Coronary artery (tissue), 2 donors: Measurements from ENCODE around the gene OSBPL9.

ENCODE experiments used
- DNase-seq: peaks from one replicate; pipeline ENCODE4 v3.0.0-alpha.2; 2017; ENCODE audit warnings: low spot score
- H3K27ac ChIP-seq, 2 donors: fragments of 200-600 bp; sonication (generic); one replicate each; pipeline ENCODE4 v1.5.1; 2016 to 2019
- H3K4me3 ChIP-seq: fragments of 200-600 bp; sonication (generic); 2 replicates; pipeline ENCODE4 v1.5.1; 2016; ENCODE audit warnings: mild to moderate bottlenecking, moderate library complexity
- TF ChIP-seq, protein P1 (sequence below): fragments of 200-600 bp; sonication (generic); IDR thresholded peaks from one replicate; pipeline ENCODE4 v1.5.1; 2019; ENCODE audit warnings: antibody characterized with exemption

OSBPL9 gene

DNA sequence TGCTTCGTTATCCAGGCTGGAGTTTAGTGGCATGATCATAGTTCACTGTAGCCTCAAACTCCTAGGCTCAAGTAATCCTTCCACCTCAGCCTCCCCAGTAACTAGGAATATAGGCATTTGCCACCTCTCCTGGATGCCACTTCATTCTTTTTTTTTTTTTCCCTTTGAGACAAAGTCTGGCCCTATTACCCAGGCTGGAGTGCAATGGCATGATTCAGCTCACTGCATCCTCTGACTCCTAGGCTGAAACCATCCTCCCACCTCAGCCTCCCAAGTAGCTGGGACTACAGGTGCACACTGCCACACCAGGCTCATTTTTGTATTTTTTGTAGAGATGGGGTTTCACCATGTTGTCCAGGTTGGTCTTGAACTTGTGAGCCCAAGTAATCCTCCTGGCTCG is 19.3 kb downstream of the OSBPL9 start:
- DNase-seq, result no peak
- TF ChIP-seq, protein P1, sequence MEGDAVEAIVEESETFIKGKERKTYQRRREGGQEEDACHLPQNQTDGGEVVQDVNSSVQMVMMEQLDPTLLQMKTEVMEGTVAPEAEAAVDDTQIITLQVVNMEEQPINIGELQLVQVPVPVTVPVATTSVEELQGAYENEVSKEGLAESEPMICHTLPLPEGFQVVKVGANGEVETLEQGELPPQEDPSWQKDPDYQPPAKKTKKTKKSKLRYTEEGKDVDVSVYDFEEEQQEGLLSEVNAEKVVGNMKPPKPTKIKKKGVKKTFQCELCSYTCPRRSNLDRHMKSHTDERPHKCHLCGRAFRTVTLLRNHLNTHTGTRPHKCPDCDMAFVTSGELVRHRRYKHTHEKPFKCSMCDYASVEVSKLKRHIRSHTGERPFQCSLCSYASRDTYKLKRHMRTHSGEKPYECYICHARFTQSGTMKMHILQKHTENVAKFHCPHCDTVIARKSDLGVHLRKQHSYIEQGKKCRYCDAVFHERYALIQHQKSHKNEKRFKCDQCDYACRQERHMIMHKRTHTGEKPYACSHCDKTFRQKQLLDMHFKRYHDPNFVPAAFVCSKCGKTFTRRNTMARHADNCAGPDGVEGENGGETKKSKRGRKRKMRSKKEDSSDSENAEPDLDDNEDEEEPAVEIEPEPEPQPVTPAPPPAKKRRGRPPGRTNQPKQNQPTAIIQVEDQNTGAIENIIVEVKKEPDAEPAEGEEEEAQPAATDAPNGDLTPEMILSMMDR, result no peak
- Histone ChIP-seq H3K27ac (peak overlapping the region; percentile 83 to 90), H3K4me3 (no peak overlapping the region)

DNA sequence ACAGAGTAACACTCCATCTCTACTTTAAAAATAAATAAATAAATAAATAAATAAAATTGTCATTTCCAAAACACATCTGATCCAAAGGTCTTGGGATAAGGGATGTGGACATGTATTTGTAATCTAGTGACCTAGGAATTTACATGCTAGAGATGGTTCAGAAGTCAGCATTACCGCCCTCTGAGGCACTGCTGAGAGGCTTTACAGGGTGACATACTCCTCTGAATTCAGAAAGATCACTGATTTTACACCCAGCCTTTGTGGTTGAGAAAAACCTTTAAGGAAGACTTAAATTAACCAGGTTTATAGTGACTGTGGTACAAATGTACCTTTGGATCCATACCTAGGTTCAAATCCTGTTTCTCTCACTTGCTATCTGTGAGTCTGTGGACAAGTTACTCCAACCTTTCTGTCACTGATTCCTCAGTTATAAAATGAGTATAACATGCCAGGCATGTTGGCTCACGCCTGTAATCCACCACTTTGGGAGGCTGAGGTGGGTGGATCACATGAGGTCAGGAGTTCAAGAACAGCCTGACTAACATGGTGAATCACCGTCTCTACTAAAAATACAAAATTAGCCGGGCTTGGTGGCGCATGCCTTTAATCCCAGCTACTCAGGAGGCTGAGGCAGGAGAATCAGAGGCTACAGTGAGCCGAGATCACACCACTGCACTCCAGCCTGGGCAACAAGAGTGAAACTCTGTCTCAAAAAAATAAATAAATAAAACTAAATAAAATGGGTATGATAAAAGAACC is 20.1 kb downstream of the OSBPL9 start:
- no peak overlapping the region for H3K4me3 ChIP-seq
- TF ChIP-seq, protein P1, result no peak
- DNase-seq, result peak; percentile 86
- H3K27ac ChIP-seq, result peak overlapping the region; percentile 83 to 90

DNA sequence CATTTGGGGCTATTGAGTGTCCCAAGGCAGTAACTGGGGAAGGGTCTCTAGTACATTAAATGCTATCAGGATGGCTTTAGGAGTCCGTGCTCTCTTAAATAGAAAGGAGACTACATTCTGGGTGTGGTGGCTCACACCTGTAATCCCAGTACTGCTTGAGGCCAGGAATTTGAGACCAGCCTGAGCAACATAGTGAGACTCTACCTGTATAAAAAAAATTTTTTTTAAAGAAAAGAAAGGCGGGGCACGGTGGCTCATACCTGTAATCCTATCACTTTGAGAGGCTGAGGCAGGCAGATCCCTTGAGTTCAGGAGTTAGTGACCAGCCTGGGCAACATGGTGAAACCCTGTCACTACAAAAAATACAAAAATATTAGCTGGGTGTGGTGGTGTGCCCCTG is 21.5 kb downstream of the OSBPL9 start:
- Histone ChIP-seq H3K27ac (peak overlapping the region; percentile 83 to 90), H3K4me3 (no peak overlapping the region)
- no peak for DNase-seq
- TF ChIP-seq, protein P1, result no peak

DNA sequence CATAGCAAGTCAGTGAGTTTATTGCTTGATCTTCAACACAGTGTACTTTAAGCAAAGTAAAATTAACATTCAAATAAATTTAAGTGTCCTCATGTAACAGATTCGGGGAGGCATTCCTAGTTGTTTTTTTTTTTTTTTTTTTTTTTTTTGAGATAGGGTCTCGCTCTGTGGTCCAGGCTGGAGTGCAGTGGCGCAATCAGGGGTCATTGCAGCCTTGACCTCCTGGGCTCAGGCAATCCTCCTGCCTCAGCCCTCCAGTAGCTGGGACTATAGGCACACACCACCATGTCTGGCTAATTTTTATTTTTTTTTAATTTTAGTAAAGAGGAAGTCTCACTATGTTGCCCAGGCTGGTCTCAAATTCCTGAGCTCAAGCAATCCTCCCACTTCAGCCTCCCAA is 22.8 kb downstream of the OSBPL9 start:
- Histone ChIP-seq H3K4me3 (no peak overlapping the region), H3K27ac (peak overlapping the region in 1 of 2 donors; percentile 44)
- no peak for DNase-seq
- TF ChIP-seq, protein P1, result no peak

DNA sequence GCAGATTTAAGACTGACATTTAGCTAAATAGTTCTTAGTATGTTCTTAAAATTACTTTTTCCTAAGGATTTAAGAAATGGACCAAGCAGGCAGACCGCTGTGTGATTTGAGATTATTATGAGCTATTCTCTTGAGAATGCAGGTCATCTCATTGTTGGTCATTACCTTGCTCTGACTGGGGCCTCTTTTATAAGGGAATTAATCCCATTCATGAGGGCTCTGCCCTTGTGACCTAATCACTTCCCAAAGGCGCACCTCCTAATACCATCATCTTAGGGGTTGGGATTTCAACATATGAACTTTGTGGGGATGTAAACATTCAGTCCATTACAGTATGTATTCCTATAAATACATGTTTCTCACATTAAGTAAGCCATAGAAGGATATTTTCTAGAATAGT is 24.2 kb downstream of the OSBPL9 start:
- Histone ChIP-seq H3K27ac (peak overlapping the region in 1 of 2 donors; percentile 14), H3K4me3 (no peak overlapping the region)
- TF ChIP-seq, protein P1, result no peak
- DNase-seq, result no peak

DNA sequence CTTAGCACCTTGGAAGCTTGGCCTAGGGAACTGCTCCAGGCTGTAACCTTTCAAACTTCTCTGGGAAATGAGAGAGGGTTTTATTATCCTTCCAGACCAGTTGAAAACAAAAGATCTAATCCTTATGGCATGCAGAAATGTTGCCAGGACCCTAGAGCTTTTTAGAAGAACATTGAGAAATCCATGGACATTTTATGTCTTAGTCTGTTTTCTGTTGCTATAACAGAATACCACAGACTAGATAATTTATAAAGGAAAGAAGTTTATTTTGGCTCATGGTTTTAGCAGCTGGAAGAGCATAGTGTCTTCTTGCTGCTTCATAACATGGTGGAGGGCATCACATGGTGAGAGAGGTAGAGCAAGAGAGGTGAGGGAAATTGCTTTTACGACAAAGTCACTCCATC is 25.8 kb downstream of the OSBPL9 start:
- no peak for DNase-seq
- no peak overlapping the region for H3K4me3 ChIP-seq
- H3K27ac ChIP-seq, result peak overlapping the region; percentile 84 to 85
- TF ChIP-seq, protein P1, result no peak

DNA sequence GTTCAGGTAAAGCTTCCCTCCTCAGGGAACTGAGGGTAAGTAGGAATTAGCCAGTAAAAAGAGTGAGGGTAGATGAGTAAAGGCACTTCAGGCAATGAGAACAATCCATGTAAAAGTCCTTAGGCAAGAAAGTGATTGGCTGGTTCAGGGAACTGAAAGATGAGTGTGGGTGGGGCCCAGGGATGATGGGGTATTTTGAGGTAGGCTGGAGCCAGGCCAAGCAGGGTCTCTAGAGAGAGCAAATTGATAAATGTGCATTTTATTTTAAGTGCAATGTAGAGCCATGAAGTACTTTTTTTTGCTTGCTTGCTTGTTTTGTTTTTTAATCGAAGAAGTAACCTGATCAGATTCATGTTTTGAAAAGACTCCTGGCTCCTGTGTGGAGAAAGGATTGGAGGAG is 26.5 kb downstream of the OSBPL9 start:
- no peak for DNase-seq
- TF ChIP-seq, protein P1, result no peak
- no peak overlapping the region for H3K4me3 ChIP-seq
- peak overlapping the region; percentile 84 to 85 for H3K27ac ChIP-seq
